ENCODE results near the gene RBM47.
"Not testable (repeated sequence)": the region's sequence is repeated elsewhere in the genome, so short reads cannot be mapped to it uniquely, and the experiment has no call there.

RBM47 gene

GRCh38 chr4:40524366-40525041 is 105.2 kb downstream of the RBM47 start:
- no peak for DNase-seq

GRCh38 chr4:40523581-40523980 is 106.1 kb downstream of the RBM47 start:
- no peak for DNase-seq

GRCh38 chr4:40521957-40522356 is 107.7 kb downstream of the RBM47 start:
- DNase-seq: no peak

GRCh38 chr4:40520533-40520932 is 109.1 kb downstream of the RBM47 start:
- DNase-seq: no peak

- DNase-seq: not testable (repeated sequence)
Observed at GRCh38 chr4:40517081-40517480, 112.6 kb downstream of the RBM47 start.

- DNase-seq: no peak
Observed at GRCh38 chr4:40516651-40517050, 113.0 kb downstream of the RBM47 start.

GRCh38 chr4:40515398-40516293 is 114.0 kb downstream of the RBM47 start:
- no peak for DNase-seq

GRCh38 chr4:40515037-40515397 is 114.6 kb downstream of the RBM47 start:
- no peak for DNase-seq

GRCh38 chr4:40514497-40514951 is 115.1 kb downstream of the RBM47 start:
- no peak for DNase-seq

GRCh38 chr4:40511036-40511614 is 118.5 kb downstream of the RBM47 start:
- DNase-seq: no peak

GRCh38 chr4:40507977-40508376 is 121.7 kb downstream of the RBM47 start:
- no peak for DNase-seq

GRCh38 chr4:40506492-40506891 is 123.2 kb downstream of the RBM47 start:
- DNase-seq: no peak

GRCh38 chr4:40506066-40506465 is 123.6 kb downstream of the RBM47 start:
- DNase-seq: no peak

- DNase-seq: no peak
Observed at GRCh38 chr4:40502934-40503333, 126.7 kb downstream of the RBM47 start.

GRCh38 chr4:40502220-40502619 is 127.4 kb downstream of the RBM47 start:
- no peak for DNase-seq

- DNase-seq: no peak
Observed at GRCh38 chr4:40500781-40501180, 128.9 kb downstream of the RBM47 start.

- no peak for DNase-seq
Observed at GRCh38 chr4:40493160-40493559, 136.5 kb downstream of the RBM47 start.

- no peak for DNase-seq
Observed at GRCh38 chr4:40492691-40493090, 137.0 kb downstream of the RBM47 start.

GRCh38 chr4:40490481-40490880 is 139.2 kb downstream of the RBM47 start:
- DNase-seq: no peak

- no peak for DNase-seq
Observed at GRCh38 chr4:40489961-40490360, 139.7 kb downstream of the RBM47 start.

GRCh38 chr4:40486534-40486933 is 143.1 kb downstream of the RBM47 start:
- no peak for DNase-seq

- no peak for DNase-seq
Observed at GRCh38 chr4:40484346-40485090, 145.1 kb downstream of the RBM47 start.

GRCh38 chr4:40482985-40483647 is 146.5 kb downstream of the RBM47 start:
- DNase-seq: no peak
